ENCODE measurements around the gene DPCD. TPM values are rescaled to one million over a fixed set of nuclear protein-coding genes. Genes with fewer than 3 reads are reported as not detected.
A peak's percentile ranks its signal among the peaks of the same experiment; 100 is the strongest.

Gene DPCD
- polyA plus RNA-seq (2012; ENCODE audit: low read depth, missing spikeins), result 34.5 TPM

- TF ChIP-seq TAF1 (IDR thresholded peaks at IDR 0.05; ENCODE audit: low read depth, low read length), result peak; percentile 67
- 0 out of 2 replicates have a peak, but pooled peaks have one; percentile 15 for TF ChIP-seq SPI1 (IDR thresholded peaks at IDR 0.05; ENCODE audit: low read depth, low read length)
- TF ChIP-seq POLR2A (IDR thresholded peaks at IDR 0.05; ENCODE audit: low read depth, low read length), result peak; percentile 64
- TF ChIP-seq POU2F2 (IDR thresholded peaks at IDR 0.05; ENCODE audit: low read depth, low read length), result no peak
- peak; percentile 70 for TF ChIP-seq POLR2AphosphoS5 (IDR thresholded peaks at IDR 0.05; ENCODE audit: low read depth, low read length)
- TF ChIP-seq PAX5 (IDR thresholded peaks at IDR 0.05; ENCODE audit: insufficient read depth, low read length, severe bottlenecking), result no peak
- peak; percentile 100 for FAIRE-seq
- peak; percentile 97 for DNase-seq (ENCODE audit: insufficient read length, low spot score)
These were observed at the start of gene DPCD, which contains the start of gene POLL for GRCh38 chr10:101587725-101588653. Gene DPCD (plus strand): TSS chr10:101588321. CDS start chr10:101588337, 16 bp downstream. Gene POLL (minus strand): TSS chr10:101588257. CDS start chr10:101587360, 897 bp downstream.

GRCh38 chr10:101538446-101538845 lies 49.7 kb upstream of the DPCD start:
- no peak for DNase-seq (ENCODE audit: insufficient read length, low spot score)
- no peak for FAIRE-seq
- TF ChIP-seq TAF1 (IDR thresholded peaks at IDR 0.05; ENCODE audit: low read depth, low read length) (no peak), POLR2A (IDR thresholded peaks at IDR 0.05; ENCODE audit: low read depth, low read length) (no peak), POU2F2 (IDR thresholded peaks at IDR 0.05; ENCODE audit: low read depth, low read length) (no peak)

GRCh38 chr10:101545898-101546297 lies 42.2 kb upstream of the DPCD start:
- FAIRE-seq (no peak), DNase-seq (ENCODE audit: insufficient read length, low spot score) (no peak)
- TF ChIP-seq PAX5 (IDR thresholded peaks at IDR 0.05; ENCODE audit: insufficient read depth, low read length, severe bottlenecking) (no peak), SPI1 (IDR thresholded peaks at IDR 0.05; ENCODE audit: low read depth, low read length) (no peak), TAF1 (IDR thresholded peaks at IDR 0.05; ENCODE audit: low read depth, low read length) (no peak), POU2F2 (IDR thresholded peaks at IDR 0.05; ENCODE audit: low read depth, low read length) (no peak), POLR2AphosphoS5 (IDR thresholded peaks at IDR 0.05; ENCODE audit: low read depth, low read length) (no peak), POLR2A (IDR thresholded peaks at IDR 0.05; ENCODE audit: low read depth, low read length) (no peak)

GRCh38 chr10:101550965-101551364 lies 37.2 kb upstream of the DPCD start:
- no peak for DNase-seq (ENCODE audit: insufficient read length, low spot score)

GRCh38 chr10:101552442-101552841 lies 35.7 kb upstream of the DPCD start:
- DNase-seq (ENCODE audit: insufficient read length, low spot score), result no peak
- FAIRE-seq, result no peak
- TF ChIP-seq PAX5 (IDR thresholded peaks at IDR 0.05; ENCODE audit: insufficient read depth, low read length, severe bottlenecking) (no peak), SPI1 (IDR thresholded peaks at IDR 0.05; ENCODE audit: low read depth, low read length) (no peak), POU2F2 (IDR thresholded peaks at IDR 0.05; ENCODE audit: low read depth, low read length) (no peak), POLR2AphosphoS5 (IDR thresholded peaks at IDR 0.05; ENCODE audit: low read depth, low read length) (no peak), POLR2A (IDR thresholded peaks at IDR 0.05; ENCODE audit: low read depth, low read length) (no peak), TAF1 (IDR thresholded peaks at IDR 0.05; ENCODE audit: low read depth, low read length) (no peak)

More at GRCh38 chr10:101550965-101551364, 37.2 kb upstream of the DPCD start:
- TF ChIP-seq TAF1 (IDR thresholded peaks at IDR 0.05; ENCODE audit: low read depth, low read length), result no peak
- no peak for TF ChIP-seq POLR2A (IDR thresholded peaks at IDR 0.05; ENCODE audit: low read depth, low read length)
- TF ChIP-seq PAX5 (IDR thresholded peaks at IDR 0.05; ENCODE audit: insufficient read depth, low read length, severe bottlenecking), result no peak
- no peak for TF ChIP-seq POLR2AphosphoS5 (IDR thresholded peaks at IDR 0.05; ENCODE audit: low read depth, low read length)
- TF ChIP-seq SPI1 (IDR thresholded peaks at IDR 0.05; ENCODE audit: low read depth, low read length), result no peak
- TF ChIP-seq POU2F2 (IDR thresholded peaks at IDR 0.05; ENCODE audit: low read depth, low read length), result no peak
- no peak for FAIRE-seq

- TF ChIP-seq POLR2AphosphoS5 (IDR thresholded peaks at IDR 0.05; ENCODE audit: low read depth, low read length), result no peak
- TF ChIP-seq POU2F2 (IDR thresholded peaks at IDR 0.05; ENCODE audit: low read depth, low read length), result no peak
- no peak for TF ChIP-seq SPI1 (IDR thresholded peaks at IDR 0.05; ENCODE audit: low read depth, low read length)
- no peak for TF ChIP-seq POLR2A (IDR thresholded peaks at IDR 0.05; ENCODE audit: low read depth, low read length)
- TF ChIP-seq PAX5 (IDR thresholded peaks at IDR 0.05; ENCODE audit: insufficient read depth, low read length, severe bottlenecking), result no peak
- TF ChIP-seq TAF1 (IDR thresholded peaks at IDR 0.05; ENCODE audit: low read depth, low read length), result no peak
- no peak for FAIRE-seq
- no peak for DNase-seq (ENCODE audit: insufficient read length, low spot score)
These were observed 30.6 kb upstream of the DPCD start for GRCh38 chr10:101557541-101557940.

GRCh38 chr10:101558204-101558603 lies 29.9 kb upstream of the DPCD start:
- FAIRE-seq (peak; percentile 84), DNase-seq (ENCODE audit: insufficient read length, low spot score) (no peak)
- TF ChIP-seq POLR2A (IDR thresholded peaks at IDR 0.05; ENCODE audit: low read depth, low read length), result no peak

GRCh38 chr10:101558671-101559595 lies 29.2 kb upstream of the DPCD start:
- FAIRE-seq, result no peak
- TF ChIP-seq POLR2AphosphoS5 (IDR thresholded peaks at IDR 0.05; ENCODE audit: low read depth, low read length) (no peak), POU2F2 (IDR thresholded peaks at IDR 0.05; ENCODE audit: low read depth, low read length) (no peak)
- no peak for DNase-seq (ENCODE audit: insufficient read length, low spot score)

- no peak for FAIRE-seq
- no peak for DNase-seq (ENCODE audit: insufficient read length, low spot score)
- TF ChIP-seq POLR2A (IDR thresholded peaks at IDR 0.05; ENCODE audit: low read depth, low read length), result no peak
- TF ChIP-seq TAF1 (IDR thresholded peaks at IDR 0.05; ENCODE audit: low read depth, low read length), result no peak
- TF ChIP-seq PAX5 (IDR thresholded peaks at IDR 0.05; ENCODE audit: insufficient read depth, low read length, severe bottlenecking), result no peak
- no peak for TF ChIP-seq POU2F2 (IDR thresholded peaks at IDR 0.05; ENCODE audit: low read depth, low read length)
- TF ChIP-seq SPI1 (IDR thresholded peaks at IDR 0.05; ENCODE audit: low read depth, low read length), result no peak
- no peak for TF ChIP-seq POLR2AphosphoS5 (IDR thresholded peaks at IDR 0.05; ENCODE audit: low read depth, low read length)
These were observed 28.4 kb upstream of the DPCD start for GRCh38 chr10:101559596-101560297.

Measured in GM12891 (cell line).